Measurements from ENCODE around the gene CD82.

Gene CD82, protein sequence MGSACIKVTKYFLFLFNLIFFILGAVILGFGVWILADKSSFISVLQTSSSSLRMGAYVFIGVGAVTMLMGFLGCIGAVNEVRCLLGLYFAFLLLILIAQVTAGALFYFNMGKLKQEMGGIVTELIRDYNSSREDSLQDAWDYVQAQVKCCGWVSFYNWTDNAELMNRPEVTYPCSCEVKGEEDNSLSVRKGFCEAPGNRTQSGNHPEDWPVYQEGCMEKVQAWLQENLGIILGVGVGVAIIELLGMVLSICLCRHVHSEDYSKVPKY

DNA sequence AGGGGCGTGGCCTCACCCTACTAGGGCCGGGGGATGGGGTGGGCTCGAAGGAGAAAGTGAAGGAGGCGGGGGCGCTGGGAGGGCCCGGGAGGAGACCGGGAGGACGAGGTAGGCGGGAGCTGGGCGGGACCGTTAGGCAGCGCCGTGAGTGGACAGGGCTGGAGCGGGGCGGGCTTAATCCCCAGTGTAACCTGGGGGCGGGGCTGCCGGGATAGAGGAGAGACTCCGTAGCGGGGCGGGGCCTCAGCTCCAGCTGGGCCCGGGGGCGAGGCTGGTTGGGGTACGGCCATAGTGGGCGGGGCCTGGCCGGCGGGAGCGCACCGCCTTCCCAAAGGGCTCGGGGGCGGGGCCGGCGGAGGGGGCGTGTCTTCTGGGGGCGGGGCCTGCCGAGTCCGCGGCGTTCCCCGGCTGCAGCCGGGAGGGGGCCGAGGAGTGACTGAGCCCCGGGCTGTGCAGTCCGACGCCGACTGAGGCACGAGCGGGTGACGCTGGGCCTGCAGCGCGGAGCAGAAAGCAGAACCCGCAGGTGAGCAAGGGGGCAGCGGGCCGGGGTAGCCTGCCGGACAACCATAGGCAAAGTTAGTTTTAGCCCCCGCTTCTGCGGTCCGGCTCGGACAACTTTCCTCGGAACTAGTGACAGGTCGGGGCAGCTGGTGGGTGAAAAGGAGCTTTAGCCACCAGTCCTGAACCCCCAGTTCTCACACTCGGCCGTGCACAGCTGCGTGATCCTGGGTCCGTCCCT is at the start of gene CD82:
TSS of gene CD82 (plus strand) at position 453 of the 742 bp plus-strand sequence. CDS start 29,000 bp downstream, outside the sequence.
- peak; percentile 100 for DNase-seq (ENCODE audit: low spot score)

DNA sequence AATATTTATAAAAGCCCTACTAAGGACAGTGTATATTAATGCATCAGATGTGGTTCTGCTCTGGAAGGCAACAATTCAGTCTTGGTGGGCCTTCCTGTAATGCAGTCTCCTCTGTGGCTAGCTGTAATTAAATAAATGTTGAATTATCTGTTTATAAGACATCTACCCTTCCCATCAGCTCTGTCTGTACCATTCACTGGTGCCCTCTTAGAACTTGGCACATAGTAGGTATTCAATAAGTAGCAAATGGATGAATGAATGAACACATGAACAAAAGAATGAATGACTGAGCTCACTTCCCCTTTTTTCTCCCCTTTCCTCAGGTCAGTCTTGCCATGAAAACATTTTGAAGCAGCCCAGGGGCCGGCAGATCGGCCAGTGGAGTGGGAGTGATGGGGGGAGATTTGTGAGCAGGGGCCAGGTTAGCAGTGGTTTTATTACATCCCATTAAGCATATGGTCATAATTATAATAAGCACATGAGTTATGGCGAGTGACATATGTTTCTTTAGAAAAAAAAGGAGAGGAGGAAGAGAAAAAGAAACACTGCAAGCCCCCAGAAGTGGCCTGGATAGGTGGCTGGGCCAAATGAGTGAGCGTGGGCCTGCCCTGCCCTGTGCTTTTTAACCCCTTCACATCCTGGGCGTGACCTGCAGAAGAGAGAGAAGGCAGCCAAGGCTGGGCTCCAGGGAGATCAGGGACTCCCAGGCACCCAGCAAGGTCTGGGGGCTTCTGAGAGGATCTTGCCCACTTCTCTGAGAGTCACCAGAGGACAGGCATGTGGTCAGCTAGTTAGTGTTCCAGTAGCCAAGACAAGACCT is 48.6 kb upstream of the CD82 start:
- DNase-seq (ENCODE audit: low spot score), result no peak

DNA sequence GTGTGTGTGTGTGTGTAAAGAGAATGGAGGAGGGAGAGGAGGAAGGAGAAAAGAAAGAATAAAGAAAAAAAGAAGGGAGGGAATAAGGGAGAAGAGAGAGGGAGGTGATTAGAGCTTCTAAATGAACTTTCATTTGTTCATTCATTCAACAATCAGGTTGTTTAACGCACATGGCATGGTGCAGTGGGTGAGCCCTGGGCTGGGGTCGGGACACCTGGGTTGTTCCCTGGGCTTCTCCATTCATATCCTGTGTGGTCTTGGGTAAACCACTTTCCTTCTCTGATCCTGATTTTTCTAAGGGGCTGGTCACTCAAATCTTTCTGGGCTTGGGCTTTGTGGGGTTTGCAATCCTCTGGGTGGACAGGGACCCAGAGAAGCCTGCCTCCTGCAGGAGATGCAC is 47.9 kb upstream of the CD82 start:
- DNase-seq (ENCODE audit: low spot score), result no peak

DNA sequence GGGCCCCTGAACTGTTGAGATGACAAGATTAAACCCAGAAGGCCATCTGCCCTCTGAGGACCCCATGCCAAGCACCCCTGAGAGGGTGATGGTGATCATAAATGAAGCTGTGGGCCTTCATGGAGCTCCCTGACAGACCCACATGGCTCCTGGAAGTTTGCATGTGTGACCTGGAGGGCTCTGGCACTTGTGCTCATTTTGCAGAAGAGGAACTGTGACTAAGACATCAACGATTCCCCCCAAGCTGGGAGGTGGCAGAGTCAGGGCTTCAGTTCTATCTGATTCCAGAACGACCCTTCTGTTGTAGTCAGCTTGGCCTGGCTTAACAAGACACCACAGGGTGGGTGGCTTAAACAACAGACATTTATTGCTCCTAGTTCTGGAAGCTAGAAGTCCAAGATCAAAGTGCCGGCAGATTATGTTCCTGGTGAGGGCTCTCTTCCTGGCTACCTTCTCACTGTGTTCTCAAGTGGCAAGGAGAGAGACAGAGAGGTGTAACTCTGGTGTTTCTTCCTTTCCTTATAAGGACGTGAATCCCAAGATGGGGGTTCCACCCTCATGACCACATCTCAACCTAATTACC is 46.4 kb upstream of the CD82 start:
- DNase-seq (ENCODE audit: low spot score), result no peak

DNA sequence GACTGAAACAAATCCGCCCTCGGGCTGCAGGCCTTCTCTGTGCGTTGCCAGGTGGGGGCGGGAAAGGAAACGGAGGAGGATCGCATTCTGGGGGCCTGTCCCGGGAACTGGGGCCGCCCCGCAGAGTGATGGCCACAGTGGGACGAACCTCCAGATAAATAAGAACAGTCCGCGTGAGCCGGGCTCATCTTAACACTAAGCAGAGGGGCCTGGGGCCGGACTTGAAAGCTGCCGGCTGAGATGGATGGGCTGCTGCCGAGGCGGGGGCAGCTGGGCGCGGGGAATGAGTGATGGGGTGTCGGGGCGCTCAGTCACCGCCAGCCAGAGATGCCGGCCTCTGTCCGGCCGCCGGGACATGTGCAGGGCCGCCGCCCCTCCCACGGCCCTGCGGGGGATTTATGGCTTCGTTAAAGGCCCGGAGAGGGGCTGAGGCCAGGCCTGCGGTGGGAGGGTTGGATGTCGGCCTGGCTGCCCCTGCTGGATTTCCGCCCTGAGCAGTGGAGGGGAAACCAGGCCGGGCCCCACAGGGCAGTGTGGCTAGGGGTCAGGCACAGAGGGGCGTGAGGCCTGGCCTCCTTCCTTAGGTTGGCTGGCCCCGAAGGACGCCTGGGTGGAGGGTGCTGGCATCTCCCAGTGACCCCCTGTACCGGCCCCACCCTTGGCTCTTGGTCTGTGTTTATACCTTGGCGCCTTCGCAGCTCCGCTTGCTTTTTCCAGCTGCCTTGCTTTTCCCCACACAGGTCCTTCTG is 45.3 kb upstream of the CD82 start:
- no peak for DNase-seq (ENCODE audit: low spot score)

DNA sequence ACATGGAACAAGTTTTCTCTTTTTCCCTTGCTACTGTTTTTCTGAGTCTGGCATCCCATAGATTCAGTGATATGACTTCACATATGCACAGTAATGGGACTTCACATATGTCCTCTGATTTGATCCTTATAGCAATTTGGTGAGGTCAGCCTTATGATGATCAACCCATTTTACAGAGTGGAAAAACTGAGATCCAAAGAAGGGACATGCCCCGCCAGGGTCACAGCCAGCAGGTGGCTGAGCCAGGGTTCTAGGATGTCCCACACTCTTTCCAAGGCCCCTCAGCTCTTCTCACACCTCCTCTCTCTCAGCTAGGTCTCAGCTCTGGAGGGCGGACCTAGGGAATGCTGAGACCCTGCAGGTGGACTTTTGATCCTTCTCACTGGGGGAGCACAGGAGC is 44.3 kb upstream of the CD82 start:
- no peak for DNase-seq (ENCODE audit: low spot score)

DNA sequence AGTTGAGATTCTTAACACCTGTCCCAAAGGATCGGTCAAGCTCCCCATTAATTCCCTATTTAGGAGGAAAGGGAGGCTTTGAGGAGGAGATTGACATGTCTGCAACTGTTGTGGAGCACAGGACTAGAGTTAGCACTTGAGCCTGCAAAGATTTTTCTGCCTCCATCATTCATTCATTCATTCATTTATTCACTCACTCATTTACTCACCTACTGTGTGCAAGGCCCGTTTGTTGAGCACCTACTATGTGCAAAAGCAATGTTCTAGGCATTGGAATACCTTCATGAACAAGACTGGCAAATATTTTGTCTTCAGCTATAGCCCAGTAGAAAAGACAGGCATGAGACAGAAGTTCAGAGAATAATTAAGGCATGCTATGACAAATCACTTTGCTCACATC is 43.2 kb upstream of the CD82 start:
- no peak for DNase-seq (ENCODE audit: low spot score)

DNA sequence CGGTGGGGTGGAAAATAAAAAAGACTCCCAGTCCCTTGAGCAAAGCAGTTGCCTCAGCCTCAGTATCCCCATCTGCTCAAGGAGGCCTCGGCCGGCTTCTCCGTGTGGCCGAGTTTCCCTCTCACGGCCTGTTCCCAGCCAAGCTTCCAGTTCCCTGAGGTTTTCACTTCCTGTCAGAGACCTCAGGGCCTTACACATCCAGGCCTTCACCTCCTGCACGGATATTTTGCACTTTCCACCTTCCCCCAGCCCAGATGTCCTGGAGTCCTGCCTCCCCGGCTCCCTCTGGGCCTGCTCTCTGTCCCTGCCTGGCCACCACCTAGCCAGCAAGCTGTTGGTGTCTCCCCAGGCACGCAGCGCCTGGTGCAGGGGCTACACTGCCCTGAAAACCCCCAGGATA is 41.1 kb upstream of the CD82 start:
- DNase-seq (ENCODE audit: low spot score), result no peak

DNA sequence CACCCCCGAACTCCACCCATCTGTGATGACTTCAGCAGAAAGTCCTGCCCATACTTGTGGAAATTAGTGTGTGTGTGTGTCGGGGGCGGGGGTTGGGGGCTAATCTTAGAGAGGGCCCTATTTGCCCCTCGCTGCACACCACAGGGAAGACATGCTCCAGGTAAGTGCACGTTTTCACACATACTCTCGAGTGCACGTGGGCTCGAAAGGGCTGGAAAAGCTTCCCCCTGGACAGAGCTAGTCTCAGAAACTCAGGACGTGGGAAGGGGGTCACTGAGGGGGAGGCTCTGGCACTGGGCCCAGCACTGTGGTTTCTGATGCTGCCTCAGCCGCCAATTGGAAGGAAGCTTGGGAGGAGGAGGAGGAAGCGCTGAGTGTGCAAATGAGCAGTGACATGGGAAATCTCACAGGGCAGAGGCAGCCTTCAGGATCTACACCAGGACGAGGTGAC is 40.7 kb upstream of the CD82 start:
- DNase-seq (ENCODE audit: low spot score), result no peak

DNA sequence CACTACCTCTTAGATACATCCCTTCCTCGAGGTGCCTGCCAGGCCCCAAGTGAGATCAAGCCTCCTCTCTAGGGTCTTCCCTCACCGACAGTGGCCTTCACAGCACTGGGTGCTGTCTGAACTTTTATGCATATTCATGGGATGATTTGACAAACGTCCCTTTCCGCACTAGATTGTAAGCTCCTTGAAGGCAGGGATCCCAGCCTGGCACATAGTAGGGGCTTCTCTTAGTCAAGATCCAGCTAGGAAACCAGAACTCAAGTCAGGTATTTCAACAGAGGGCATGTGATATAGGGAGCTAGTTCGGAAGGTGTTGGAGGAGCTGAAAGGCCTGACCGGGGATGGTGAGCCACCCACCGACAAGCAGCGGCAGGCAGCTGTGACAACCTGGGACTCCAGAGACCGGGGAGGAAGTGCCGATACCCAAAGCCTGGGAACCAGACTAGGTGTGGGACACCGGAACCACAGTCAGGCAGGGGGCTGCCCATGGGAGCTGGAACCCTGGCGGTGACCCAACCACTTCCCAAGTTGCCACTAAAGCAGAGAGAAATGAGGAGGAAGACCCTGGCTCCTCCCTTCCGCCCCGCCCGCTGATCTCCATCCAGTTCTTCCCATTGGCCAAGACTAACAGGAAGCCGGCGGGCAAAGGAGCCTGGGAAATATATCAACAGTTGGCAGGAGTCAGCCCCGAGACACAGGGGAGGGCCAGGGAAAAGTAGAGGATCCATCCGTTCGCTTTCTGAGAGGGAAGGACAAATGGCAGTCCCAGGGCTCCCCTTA is 39.8 kb upstream of the CD82 start:
- no peak for DNase-seq (ENCODE audit: low spot score)

DNA sequence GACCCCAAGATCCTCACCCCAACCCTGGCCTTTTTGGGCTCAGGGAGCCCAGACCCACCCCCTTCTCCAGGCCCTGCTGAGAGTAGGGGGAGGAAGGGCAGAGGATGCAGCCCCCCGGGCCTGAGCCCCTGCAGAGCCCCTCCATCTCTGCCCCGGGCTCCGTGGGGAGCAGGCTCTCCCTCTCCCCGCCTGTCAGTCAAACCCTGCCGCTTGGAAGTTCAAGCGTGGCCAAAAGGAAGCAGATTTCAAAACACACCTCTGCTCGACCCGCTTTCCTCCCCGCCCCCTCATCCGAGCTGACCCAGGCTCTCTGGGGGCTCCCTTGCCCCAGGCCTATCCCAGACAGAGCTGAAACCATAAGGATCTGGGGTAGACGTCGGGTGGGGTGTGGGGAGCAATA is 39.0 kb upstream of the CD82 start:
- DNase-seq (ENCODE audit: low spot score), result no peak

DNA sequence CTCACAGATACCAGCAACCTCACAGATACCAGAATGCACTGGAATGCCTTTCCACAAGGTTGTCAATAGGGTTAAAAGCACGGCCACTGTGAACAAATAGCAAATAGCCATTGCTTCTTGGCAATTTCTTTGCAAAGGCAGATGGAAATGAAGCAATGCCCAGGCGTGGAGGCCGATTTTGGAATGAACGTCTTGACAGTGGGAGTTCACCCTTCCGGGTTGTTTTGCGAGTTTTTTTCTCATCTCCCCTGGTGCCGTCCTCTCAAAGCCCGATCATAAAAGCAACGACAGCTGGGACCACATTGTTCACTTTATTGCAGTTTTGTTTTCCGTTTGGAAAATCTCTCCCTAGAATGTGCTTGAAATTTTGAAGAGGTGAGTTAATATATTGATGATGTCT is 38.0 kb upstream of the CD82 start:
- no peak for DNase-seq (ENCODE audit: low spot score)

DNA sequence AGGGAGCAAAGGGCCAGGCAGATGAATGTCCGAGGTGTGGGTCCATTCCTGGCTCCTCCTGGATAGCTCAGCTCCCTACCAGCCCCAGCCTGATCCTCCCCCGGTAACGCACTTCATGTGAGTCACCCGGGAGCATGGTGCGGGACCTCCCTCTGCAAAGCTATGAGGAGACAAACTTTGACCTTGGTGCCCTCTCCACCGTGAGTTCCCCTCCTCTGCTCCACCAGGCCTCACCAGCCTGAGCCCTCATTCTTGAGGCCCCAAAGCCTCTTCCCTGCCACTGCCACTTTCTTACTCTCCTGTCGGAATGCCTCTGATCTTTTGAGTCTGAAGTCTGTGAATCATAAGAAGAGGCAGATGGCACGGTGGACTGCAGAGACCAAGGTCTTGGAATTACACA is 37.4 kb upstream of the CD82 start:
- DNase-seq (ENCODE audit: low spot score), result no peak

DNA sequence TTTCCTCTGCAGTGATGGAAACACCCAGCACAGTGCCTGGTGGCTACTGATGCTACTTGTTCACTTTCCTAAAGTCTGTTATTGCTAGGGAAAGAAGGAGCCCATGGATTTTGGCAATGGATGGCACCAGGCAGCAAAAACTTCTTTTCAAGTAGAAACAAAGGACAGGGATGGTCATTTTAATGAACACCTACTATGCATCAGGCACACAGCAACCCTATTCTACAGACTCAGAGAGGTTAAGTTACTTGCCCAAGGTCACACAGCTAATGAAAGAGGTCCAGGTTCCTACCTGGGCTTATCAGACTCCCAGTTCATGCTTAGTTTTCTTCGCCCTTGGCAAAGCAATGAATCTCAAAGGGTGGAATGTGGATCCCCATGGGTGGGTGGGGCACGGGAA is 36.9 kb upstream of the CD82 start:
- no peak for DNase-seq (ENCODE audit: low spot score)

DNA sequence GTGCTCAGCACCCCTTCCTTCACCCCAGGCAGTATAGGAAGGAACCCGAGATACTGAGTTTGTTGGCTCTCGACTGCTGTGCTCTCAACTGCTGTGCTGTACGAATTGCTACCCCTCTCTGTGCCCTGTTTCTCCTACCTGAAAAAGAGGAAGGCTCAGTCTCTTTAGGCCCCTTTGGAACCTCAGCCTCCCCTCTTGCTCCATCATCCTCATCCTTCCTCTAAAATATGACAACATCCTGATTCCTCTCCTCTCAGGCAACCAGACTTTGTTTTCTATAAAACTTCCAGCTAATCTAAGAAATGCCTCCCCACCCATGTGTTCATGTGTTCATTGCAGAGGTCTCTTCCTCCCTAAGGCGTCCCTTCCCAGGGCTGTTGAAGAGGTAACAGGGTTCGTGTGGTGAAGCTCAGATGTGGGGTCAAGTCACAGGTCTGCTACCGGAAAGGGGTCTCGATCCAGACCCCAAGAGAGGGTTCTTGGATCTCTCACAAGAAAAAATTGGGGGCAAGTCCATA is 35.5 kb upstream of the CD82 start:
- no peak for DNase-seq (ENCODE audit: low spot score)

DNA sequence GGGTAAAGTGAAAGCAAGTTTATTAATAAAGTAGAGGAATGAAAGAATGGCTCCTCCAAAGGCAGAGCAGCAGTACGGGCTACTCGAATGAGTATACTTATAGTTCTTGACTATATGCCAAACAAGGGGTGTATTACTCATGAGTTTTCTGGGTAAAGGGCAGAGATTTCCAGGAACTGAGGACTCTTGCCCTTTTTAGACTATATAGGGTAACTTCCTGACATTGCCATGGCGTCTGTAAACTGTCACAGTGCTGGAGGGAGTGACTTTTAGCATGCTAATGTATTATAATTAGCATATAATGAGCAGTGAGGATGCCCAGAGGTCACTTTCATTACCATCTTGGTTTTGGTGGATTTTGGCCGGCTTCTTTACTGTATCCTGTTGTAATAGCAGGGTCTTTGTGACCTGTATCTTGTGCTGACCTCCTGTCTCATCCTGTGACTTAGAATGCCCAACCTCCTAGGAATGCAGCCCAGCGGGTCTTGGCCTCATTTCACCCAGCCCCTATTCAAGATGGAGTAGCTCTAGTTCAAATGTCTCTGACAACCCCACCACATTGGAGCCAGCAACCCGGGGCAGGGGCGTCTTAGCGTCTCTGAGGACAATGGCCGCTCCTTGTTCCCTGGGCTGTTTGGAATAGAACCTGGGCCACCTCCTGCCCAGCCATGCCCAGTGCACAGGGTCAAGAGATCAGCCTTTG is 34.9 kb upstream of the CD82 start:
- no peak for DNase-seq (ENCODE audit: low spot score)

DNA sequence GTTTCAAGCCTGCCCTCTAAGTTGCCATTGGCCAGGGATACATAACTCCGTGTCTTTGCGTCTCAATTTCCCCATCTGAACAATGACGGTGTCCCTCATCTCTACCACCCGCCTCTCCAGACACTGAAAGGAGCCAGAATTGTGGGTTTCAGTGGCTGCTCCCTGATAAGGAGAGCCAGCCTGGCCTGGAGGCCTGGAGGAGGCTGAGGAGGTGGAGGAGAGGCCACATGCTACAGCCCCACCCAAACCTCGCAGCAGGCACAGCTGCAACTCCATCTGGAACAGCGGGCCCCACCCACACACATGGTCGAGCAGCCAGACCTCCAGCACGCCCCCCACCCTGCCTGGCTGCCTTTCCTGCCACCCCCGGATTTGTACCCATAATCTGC is 34.4 kb upstream of the CD82 start:
- DNase-seq (ENCODE audit: low spot score), result no peak

DNA sequence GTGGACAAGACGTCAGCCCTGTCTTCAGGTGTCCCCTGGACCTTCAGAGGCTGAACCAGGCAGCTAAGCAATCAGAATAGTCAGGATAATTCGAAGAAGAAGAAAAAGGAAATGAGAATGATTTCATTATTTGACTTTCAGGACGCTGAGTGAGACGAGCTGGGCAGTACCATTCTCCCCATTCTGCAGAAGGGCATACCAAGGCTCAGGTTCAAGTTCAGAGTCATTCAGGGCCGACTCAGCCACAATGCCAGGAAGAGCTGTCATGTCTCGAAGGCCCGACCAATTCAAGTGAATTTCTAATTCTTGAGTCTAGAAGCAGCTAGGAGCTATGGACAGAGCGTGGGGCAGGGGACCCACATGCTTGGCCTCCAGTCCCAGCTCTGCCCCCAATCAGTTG is 33.8 kb upstream of the CD82 start:
- no peak for DNase-seq (ENCODE audit: low spot score)

DNA sequence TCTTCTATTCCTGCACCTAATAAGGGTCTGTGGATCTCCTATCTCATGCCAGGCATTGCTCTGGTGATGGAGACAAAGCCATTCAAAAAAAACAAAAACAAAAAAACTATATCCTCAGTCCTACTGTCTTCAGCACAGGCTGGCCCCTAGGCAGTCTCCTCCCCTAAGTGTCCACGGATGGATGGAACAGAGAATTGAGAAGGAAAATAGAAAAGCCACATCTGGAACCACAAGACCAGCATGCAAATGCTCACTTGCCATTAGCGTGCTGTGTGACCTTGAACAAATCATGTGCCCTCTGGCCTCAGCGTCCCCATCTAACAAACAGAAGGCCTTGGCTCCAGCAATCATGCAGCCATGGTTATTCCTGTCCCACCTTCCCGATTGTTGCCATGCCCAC is 32.7 kb upstream of the CD82 start:
- no peak for DNase-seq (ENCODE audit: low spot score)
